ENCODE results near the gene DNAAF1. TPM values are rescaled to one million over a fixed set of nuclear protein-coding genes. Genes with fewer than 3 reads are reported as not detected.

DNAAF1 gene
- total and polyA plus RNA-seq, 2 experiments from 2014 or later: 0.42 TPM

- TF ChIP-seq STAT1 (IDR thresholded peaks at IDR 0.05; ENCODE audit: unreplicated experiment): no peak
- TF ChIP-seq, protein P1, sequence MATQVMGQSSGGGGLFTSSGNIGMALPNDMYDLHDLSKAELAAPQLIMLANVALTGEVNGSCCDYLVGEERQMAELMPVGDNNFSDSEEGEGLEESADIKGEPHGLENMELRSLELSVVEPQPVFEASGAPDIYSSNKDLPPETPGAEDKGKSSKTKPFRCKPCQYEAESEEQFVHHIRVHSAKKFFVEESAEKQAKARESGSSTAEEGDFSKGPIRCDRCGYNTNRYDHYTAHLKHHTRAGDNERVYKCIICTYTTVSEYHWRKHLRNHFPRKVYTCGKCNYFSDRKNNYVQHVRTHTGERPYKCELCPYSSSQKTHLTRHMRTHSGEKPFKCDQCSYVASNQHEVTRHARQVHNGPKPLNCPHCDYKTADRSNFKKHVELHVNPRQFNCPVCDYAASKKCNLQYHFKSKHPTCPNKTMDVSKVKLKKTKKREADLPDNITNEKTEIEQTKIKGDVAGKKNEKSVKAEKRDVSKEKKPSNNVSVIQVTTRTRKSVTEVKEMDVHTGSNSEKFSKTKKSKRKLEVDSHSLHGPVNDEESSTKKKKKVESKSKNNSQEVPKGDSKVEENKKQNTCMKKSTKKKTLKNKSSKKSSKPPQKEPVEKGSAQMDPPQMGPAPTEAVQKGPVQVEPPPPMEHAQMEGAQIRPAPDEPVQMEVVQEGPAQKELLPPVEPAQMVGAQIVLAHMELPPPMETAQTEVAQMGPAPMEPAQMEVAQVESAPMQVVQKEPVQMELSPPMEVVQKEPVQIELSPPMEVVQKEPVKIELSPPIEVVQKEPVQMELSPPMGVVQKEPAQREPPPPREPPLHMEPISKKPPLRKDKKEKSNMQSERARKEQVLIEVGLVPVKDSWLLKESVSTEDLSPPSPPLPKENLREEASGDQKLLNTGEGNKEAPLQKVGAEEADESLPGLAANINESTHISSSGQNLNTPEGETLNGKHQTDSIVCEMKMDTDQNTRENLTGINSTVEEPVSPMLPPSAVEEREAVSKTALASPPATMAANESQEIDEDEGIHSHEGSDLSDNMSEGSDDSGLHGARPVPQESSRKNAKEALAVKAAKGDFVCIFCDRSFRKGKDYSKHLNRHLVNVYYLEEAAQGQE (IDR thresholded peaks at IDR 0.05; ENCODE audit: unreplicated experiment): no peak
- no peak for TF ChIP-seq CREB1 (CRISPR knock-in tag; IDR thresholded peaks at IDR 0.05; ENCODE audit: low read depth)
- TF ChIP-seq ZNF114 (CRISPR knock-in tag; IDR thresholded peaks at IDR 0.05): no peak
- TF ChIP-seq JUNB (IDR thresholded peaks at IDR 0.05; ENCODE audit: unreplicated experiment): no peak
- TF ChIP-seq EZH2 (IDR thresholded peaks at IDR 0.05; ENCODE audit: low read depth, unreplicated experiment): no peak
Measured at GRCh38 chr16:84224554-84224953, 79.4 kb downstream of the DNAAF1 start (continued).

DNA sequence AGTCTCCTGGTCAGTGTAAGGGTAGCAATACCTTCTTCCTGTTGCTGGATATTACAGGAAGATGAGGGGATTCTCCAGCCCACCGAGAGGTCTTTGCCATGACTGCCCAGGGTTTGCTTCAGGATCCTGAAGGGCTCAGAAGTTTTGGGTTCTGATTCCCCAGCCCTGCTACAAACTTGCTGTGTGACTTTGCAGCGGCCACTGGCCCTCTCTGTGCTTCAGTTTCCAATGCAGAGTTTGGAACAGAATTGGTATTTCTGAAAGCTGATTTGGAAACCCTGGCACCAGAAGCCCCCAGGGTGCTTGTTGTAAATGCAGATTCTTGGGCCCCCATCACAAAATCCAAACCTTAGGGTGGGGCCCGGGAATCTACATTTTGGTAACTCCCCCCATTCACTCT, 80.0 kb downstream of the DNAAF1 start:
- H3K9me2 ChIP-seq (ENCODE audit: insufficient read depth): no peaks in the 10 kb centered on the region
- peaks cover 2% of the 10 kb centered on the region; the same call in 1 of the 3 replicates for H3K36me3 Mint-ChIP-seq (ENCODE audit: low read depth)
- TF ChIP-seq ZNF114 (CRISPR knock-in tag; IDR thresholded peaks at IDR 0.05) (no peak), POLR2AphosphoS5 (IDR thresholded peaks at IDR 0.05; ENCODE audit: low read depth) (no peak), ZNF462 (CRISPR knock-in tag; IDR thresholded peaks at IDR 0.05) (no peak), STAT1 (IDR thresholded peaks at IDR 0.05; ENCODE audit: unreplicated experiment) (no peak), EZH2phosphoT487 (IDR thresholded peaks at IDR 0.05; ENCODE audit: unreplicated experiment) (no peak), NANOG (IDR thresholded peaks at IDR 0.05; ENCODE audit: borderline replicate concordance) (no peak), CREB1 (CRISPR knock-in tag; IDR thresholded peaks at IDR 0.05; ENCODE audit: low read depth) (no peak)
- TF ChIP-seq, protein P1 (IDR thresholded peaks at IDR 0.05; ENCODE audit: unreplicated experiment): no peak
- TF ChIP-seq, protein P2, sequence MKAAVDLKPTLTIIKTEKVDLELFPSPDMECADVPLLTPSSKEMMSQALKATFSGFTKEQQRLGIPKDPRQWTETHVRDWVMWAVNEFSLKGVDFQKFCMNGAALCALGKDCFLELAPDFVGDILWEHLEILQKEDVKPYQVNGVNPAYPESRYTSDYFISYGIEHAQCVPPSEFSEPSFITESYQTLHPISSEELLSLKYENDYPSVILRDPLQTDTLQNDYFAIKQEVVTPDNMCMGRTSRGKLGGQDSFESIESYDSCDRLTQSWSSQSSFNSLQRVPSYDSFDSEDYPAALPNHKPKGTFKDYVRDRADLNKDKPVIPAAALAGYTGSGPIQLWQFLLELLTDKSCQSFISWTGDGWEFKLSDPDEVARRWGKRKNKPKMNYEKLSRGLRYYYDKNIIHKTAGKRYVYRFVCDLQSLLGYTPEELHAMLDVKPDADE (IDR thresholded peaks at IDR 0.05): no peak

More for the DNA sequence above, 80.0 kb downstream of the DNAAF1 start:
- Histone ChIP-seq H3K4me2 (no peak overlapping the region), H3K4me3 (no peak overlapping the region), H3K4me1 (ENCODE audit: insufficient read depth) (peaks cover 4% of the 10 kb centered on the region), H3K27ac (ENCODE audit: low read depth) (no peak overlapping the region), H3K27me3 (ENCODE audit: insufficient read depth) (no peaks in the 10 kb centered on the region), H3K36me3 (ENCODE audit: insufficient read depth) (no peaks in the 10 kb centered on the region), H4K20me1 (replicated peaks; ENCODE audit: insufficient read depth) (no peaks in the 10 kb centered on the region), H2AFZ (no peak overlapping the region), H3K79me2 (replicated peaks; ENCODE audit: insufficient read depth) (no peaks in the 10 kb centered on the region), H3F3A (replicated peaks; ENCODE audit: low read depth) (no peaks in the 10 kb centered on the region)
- no peak overlapping the region for H3K27ac Mint-ChIP-seq
- peaks cover 10% of the 10 kb centered on the region for H3K27me3 Mint-ChIP-seq (ENCODE audit: insufficient read depth, low read depth, poor library complexity)
- ATAC-seq (no peak), DNase-seq (ENCODE audit: low spot score) (no peak)
- H3K4me1 Mint-ChIP-seq: peaks cover 13% of the 10 kb centered on the region
- H3K9me3 Mint-ChIP-seq: no peaks in the 10 kb centered on the region; the same call in 2 of the 3 replicates
- no peak overlapping the region for H3K4me3 Mint-ChIP-seq
